ENCODE data around the gene CECR2.

CECR2 gene

GRCh38 chr22:17369439-17370025, at the start of gene CECR2:
TSS of gene CECR2 (plus strand) at chr22:17369460. CDS start at chr22:17369784, 324 bp downstream.
- no peak for DNase-seq (ENCODE audit: low read depth)

- DNase-seq (ENCODE audit: low read depth), result no peak
These were observed 49.7 kb upstream of the CECR2 start for GRCh38 chr22:17319546-17319945.

- DNase-seq (ENCODE audit: low read depth), result no peak
These were observed 46.7 kb upstream of the CECR2 start for GRCh38 chr22:17322511-17322910.

- DNase-seq (ENCODE audit: low read depth), result no peak
These were observed 37.6 kb upstream of the CECR2 start for GRCh38 chr22:17331690-17332089.

GRCh38 chr22:17332109-17332800, 37.0 kb upstream of the CECR2 start:
- DNase-seq (ENCODE audit: low read depth), result no peak

- no peak for DNase-seq (ENCODE audit: low read depth)
These were observed 35.2 kb upstream of the CECR2 start for GRCh38 chr22:17334059-17334458.

GRCh38 chr22:17334983-17335382, 34.3 kb upstream of the CECR2 start:
- no peak for DNase-seq (ENCODE audit: low read depth)

GRCh38 chr22:17336061-17336460, 33.2 kb upstream of the CECR2 start:
- DNase-seq (ENCODE audit: low read depth), result no peak

GRCh38 chr22:17337639-17338038, 31.6 kb upstream of the CECR2 start:
- no peak for DNase-seq (ENCODE audit: low read depth)

- no peak for DNase-seq (ENCODE audit: low read depth)
These were observed 30.1 kb upstream of the CECR2 start for GRCh38 chr22:17339095-17339693.

- no peak for DNase-seq (ENCODE audit: low read depth)
These were observed 26.9 kb upstream of the CECR2 start for GRCh38 chr22:17342361-17342760.

GRCh38 chr22:17343766-17344165, 25.5 kb upstream of the CECR2 start:
- no peak for DNase-seq (ENCODE audit: low read depth)

GRCh38 chr22:17346578-17346977, 22.7 kb upstream of the CECR2 start:
- DNase-seq (ENCODE audit: low read depth), result no peak

GRCh38 chr22:17347724-17348123, 21.5 kb upstream of the CECR2 start:
- DNase-seq (ENCODE audit: low read depth), result no peak

- no peak for DNase-seq (ENCODE audit: low read depth)
These were observed 20.7 kb upstream of the CECR2 start for GRCh38 chr22:17348464-17349103.

GRCh38 chr22:17349172-17349571, 20.1 kb upstream of the CECR2 start:
- no peak for DNase-seq (ENCODE audit: low read depth)

GRCh38 chr22:17350292-17350691, 19.0 kb upstream of the CECR2 start:
- DNase-seq (ENCODE audit: low read depth), result no peak

GRCh38 chr22:17352798-17353197, 16.5 kb upstream of the CECR2 start:
- DNase-seq (ENCODE audit: low read depth), result no peak

- no peak for DNase-seq (ENCODE audit: low read depth)
These were observed 11.6 kb upstream of the CECR2 start for GRCh38 chr22:17357688-17358087.

GRCh38 chr22:17358415-17358814, 10.8 kb upstream of the CECR2 start:
- no peak for DNase-seq (ENCODE audit: low read depth)

GRCh38 chr22:17359501-17359900, 9.8 kb upstream of the CECR2 start:
- no peak for DNase-seq (ENCODE audit: low read depth)

- no peak for DNase-seq (ENCODE audit: low read depth)
These were observed 2.9 kb upstream of the CECR2 start for GRCh38 chr22:17366329-17366728.

GRCh38 chr22:17366830-17367229, 2.4 kb upstream of the CECR2 start:
- DNase-seq (ENCODE audit: low read depth), result no peak

Measured in GM04504 (cell line).